Epithelial cell of proximal tubule (primary cell): ENCODE measurements around the gene ALKBH1. TPM values are rescaled to one million over a fixed set of nuclear protein-coding genes. Genes with fewer than 3 reads are reported as not detected.
"Not testable (repeated sequence)": the region's sequence is repeated elsewhere in the genome, so short reads cannot be mapped to it uniquely, and the experiment has no call there.

Experiments used
- DNase-seq: peaks from one replicate; pipeline ENCODE4 v3.0.0-alpha.2; 2011; ENCODE audit warnings: low read depth
- H3K4me3 ChIP-seq: 2 replicates; pipeline ENCODE4 v1.5.1; 2011; ENCODE audit warnings: low read depth, mild to moderate bottlenecking, low read length
- total RNA-seq: library from RNA; depleted of rRNA; stranded (reverse); fragments of >200 nt; gene quantifications from 2 replicates; pipeline ENCODE4 v1.2.3, GENCODE V29; 2015
- TF ChIP-seq, protein P1 (sequence below): conservative IDR thresholded peaks from 2 replicates; pipeline ENCODE4 v1.5.1; 2012; ENCODE audit warnings: low read depth, mild to moderate bottlenecking, low read length

Gene ALKBH1
- total RNA-seq, 1 donor from 2014 or later, result 7.3 TPM

- TF ChIP-seq, protein P1, sequence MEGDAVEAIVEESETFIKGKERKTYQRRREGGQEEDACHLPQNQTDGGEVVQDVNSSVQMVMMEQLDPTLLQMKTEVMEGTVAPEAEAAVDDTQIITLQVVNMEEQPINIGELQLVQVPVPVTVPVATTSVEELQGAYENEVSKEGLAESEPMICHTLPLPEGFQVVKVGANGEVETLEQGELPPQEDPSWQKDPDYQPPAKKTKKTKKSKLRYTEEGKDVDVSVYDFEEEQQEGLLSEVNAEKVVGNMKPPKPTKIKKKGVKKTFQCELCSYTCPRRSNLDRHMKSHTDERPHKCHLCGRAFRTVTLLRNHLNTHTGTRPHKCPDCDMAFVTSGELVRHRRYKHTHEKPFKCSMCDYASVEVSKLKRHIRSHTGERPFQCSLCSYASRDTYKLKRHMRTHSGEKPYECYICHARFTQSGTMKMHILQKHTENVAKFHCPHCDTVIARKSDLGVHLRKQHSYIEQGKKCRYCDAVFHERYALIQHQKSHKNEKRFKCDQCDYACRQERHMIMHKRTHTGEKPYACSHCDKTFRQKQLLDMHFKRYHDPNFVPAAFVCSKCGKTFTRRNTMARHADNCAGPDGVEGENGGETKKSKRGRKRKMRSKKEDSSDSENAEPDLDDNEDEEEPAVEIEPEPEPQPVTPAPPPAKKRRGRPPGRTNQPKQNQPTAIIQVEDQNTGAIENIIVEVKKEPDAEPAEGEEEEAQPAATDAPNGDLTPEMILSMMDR, result no peak
- H3K4me3 ChIP-seq, result no peak overlapping the region
- no peak for DNase-seq
Measured at GRCh38 chr14:77681196-77682157, 26.3 kb downstream of the ALKBH1 start.

GRCh38 chr14:77674931-77675330 is 32.9 kb downstream of the ALKBH1 start:
- no peak for DNase-seq
- no peak overlapping the region for H3K4me3 ChIP-seq
- TF ChIP-seq, protein P1, result no peak

DNA sequence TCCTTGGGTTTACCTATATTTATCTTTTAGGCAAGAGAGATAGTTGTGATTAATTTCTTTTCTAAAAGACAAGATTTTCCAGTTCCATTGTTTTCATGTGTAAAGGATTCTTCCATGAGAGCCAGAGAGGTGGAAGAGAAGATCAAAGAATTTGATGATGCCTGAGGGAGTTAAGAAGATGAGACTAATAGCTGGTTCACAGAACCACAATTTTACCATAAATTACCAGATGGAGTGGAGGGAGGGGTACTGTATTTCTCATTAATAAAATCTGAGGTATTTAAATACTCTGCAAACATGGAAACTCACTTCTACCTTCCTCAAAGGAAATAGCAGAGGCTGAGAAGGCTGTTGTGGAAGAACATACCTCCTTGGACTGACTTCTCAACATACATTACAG is 34.6 kb downstream of the ALKBH1 start:
- TF ChIP-seq, protein P1, result no peak
- H3K4me3 ChIP-seq, result no peak overlapping the region
- DNase-seq, result no peak

GRCh38 chr14:77667331-77667730 is 40.5 kb downstream of the ALKBH1 start:
- no peak overlapping the region for H3K4me3 ChIP-seq
- TF ChIP-seq, protein P1, result no peak

GRCh38 chr14:77663293-77663692 is 44.5 kb downstream of the ALKBH1 start:
- peak; percentile 56 for DNase-seq
- TF ChIP-seq, protein P1, result no peak

More at GRCh38 chr14:77667331-77667730, 40.5 kb downstream of the ALKBH1 start:
- DNase-seq, result no peak

GRCh38 chr14:77661562-77661961 is 46.3 kb downstream of the ALKBH1 start:
- DNase-seq, H3K4me3 ChIP-seq: not testable (repeated sequence)

More at GRCh38 chr14:77663293-77663692, 44.5 kb downstream of the ALKBH1 start:
- H3K4me3 ChIP-seq, result no peak overlapping the region

- TF ChIP-seq, protein P1, result no peak
- DNase-seq, result no peak
- H3K4me3 ChIP-seq, result no peak overlapping the region
Measured at GRCh38 chr14:77660754-77661153, 47.1 kb downstream of the ALKBH1 start.
